Colonic mucosa (tissue), 4 donors: ENCODE measurements around the gene TRAPPC2L. TPM values are rescaled to one million over a fixed set of nuclear protein-coding genes. Genes with fewer than 3 reads are reported as not detected.

Source experiments
- DNase-seq: peaks from one replicate; pipeline ENCODE4 v3.0.0-alpha.2; 2020
- H3K27ac ChIP-seq: fragments of 200-600 bp; one replicate; pipeline ENCODE4 v1.8.0; 2021
- H3K27me3 ChIP-seq: fragments of 200-600 bp; one replicate; pipeline ENCODE4 v1.8.0; 2021
- H3K36me3 ChIP-seq: fragments of 200-600 bp; one replicate; pipeline ENCODE4 v1.8.0; 2021
- H3K4me1 ChIP-seq: fragments of 200-600 bp; one replicate; pipeline ENCODE4 v1.8.0; 2021; ENCODE audit warnings: mild to moderate bottlenecking
- H3K4me3 ChIP-seq: fragments of 200-600 bp; one replicate; pipeline ENCODE4 v1.8.0; 2021
- H3K9ac ChIP-seq, 2 donors: one replicate each; pipeline ENCODE4 v1.7.0; 2013; ENCODE audit warnings: control low read depth in 2 of 2, low read depth in 2 of 2, low read length in 2 of 2
- H3K9me3 ChIP-seq: fragments of 200-600 bp; one replicate; pipeline ENCODE4 v1.8.0; 2021
- CTCF ChIP-seq: fragments of 200-600 bp; IDR thresholded peaks from one replicate; pipeline ENCODE4 v1.8.0; 2022; ENCODE audit warnings: antibody characterized with exemption, mild to moderate bottlenecking
- intact Hi-C: fragments of 100-400 bp; cut with DNase I; formaldehyde crosslinking; loops from one replicate; pipeline ENCODE4 v1.14.1; 2022
- total RNA-seq, 2 donors: library from RNA; stranded (reverse); fragmentation: NEBNext Ultra II Directional in 1 of 2; extraction: Animal tissue kit (Norgen Biotek cat#: 25700) in 1 of 2; gene quantifications; one replicate each; pipeline ENCODE4 v1.2.1, GENCODE V29; 2021
- donor health status: healthy.
- donor health status: DM: no; HTN: no; CAD: no.
- donor health status: DM: no; HTN: no; CAD: no.

TRAPPC2L gene
- total RNA-seq, 2 donors from 2014 or later: 33.8 to 57.3 TPM

GRCh38 chr16:88877564-88878289 is 20.8 kb downstream of the TRAPPC2L start:
- Histone ChIP-seq H3K27me3 (peaks cover 5% of the 10 kb centered on the region), H3K9me3 (no peaks in the 10 kb centered on the region), H3K4me1 (no peaks in the 10 kb centered on the region), H3K27ac (no peak overlapping the region), H3K9ac (no peak overlapping the region), H3K36me3 (no peaks in the 10 kb centered on the region), H3K4me3 (no peak overlapping the region)
- intact Hi-C loops: no loop called here
- DNase-seq: no peak
- no peak for TF ChIP-seq CTCF

- H3K27me3 ChIP-seq: peaks cover 5% of the 10 kb centered on the region
Measured at GRCh38 chr16:88878356-88878755, 21.4 kb downstream of the TRAPPC2L start.

GRCh38 chr16:88878967-88879787 is 22.2 kb downstream of the TRAPPC2L start:
- Histone ChIP-seq H3K4me3 (no peak overlapping the region), H3K27me3 (peaks cover 5% of the 10 kb centered on the region), H3K9ac (no peak overlapping the region), H3K9me3 (no peaks in the 10 kb centered on the region), H3K27ac (no peak overlapping the region), H3K4me1 (no peaks in the 10 kb centered on the region), H3K36me3 (no peaks in the 10 kb centered on the region)
- no peak for TF ChIP-seq CTCF
- no peak for DNase-seq
- intact Hi-C loops: no loop called here

More at GRCh38 chr16:88878356-88878755, 21.4 kb downstream of the TRAPPC2L start:
- no peak for TF ChIP-seq CTCF
- Histone ChIP-seq H3K9ac (no peak overlapping the region), H3K4me1 (no peaks in the 10 kb centered on the region), H3K9me3 (no peaks in the 10 kb centered on the region), H3K27ac (no peak overlapping the region), H3K4me3 (no peak overlapping the region), H3K36me3 (no peaks in the 10 kb centered on the region)
- intact Hi-C loops: no loop called here
- DNase-seq: no peak

- Histone ChIP-seq H3K27me3 (peaks cover 5% of the 10 kb centered on the region), H3K9ac (no peak overlapping the region), H3K27ac (no peak overlapping the region), H3K9me3 (no peaks in the 10 kb centered on the region), H3K4me1 (no peaks in the 10 kb centered on the region), H3K4me3 (no peak overlapping the region), H3K36me3 (no peaks in the 10 kb centered on the region)
- DNase-seq: no peak
- TF ChIP-seq CTCF: no peak
- intact Hi-C loops: no loop called here
Measured at GRCh38 chr16:88879788-88880055, 22.8 kb downstream of the TRAPPC2L start.

- intact Hi-C loops: no loop called here
- Histone ChIP-seq H3K27me3 (peaks cover 5% of the 10 kb centered on the region), H3K9ac (no peak overlapping the region), H3K4me3 (no peak overlapping the region), H3K4me1 (no peaks in the 10 kb centered on the region), H3K9me3 (no peaks in the 10 kb centered on the region), H3K27ac (no peak overlapping the region), H3K36me3 (no peaks in the 10 kb centered on the region)
- TF ChIP-seq CTCF: no peak
- DNase-seq: no peak
Measured at GRCh38 chr16:88880226-88881006, 23.5 kb downstream of the TRAPPC2L start.
